NCI-H1092 treated with DMSO at 0.1 percent for 48 hours (cell line): Measurements from ENCODE around the gene PRKAR2A.
"Not testable (repeated sequence)": the region's sequence is repeated elsewhere in the genome, so short reads cannot be mapped to it uniquely, and the experiment has no call there.

Experiments used
- DNase-seq: peaks from one replicate; lab custom pipeline; 2025; lab: John Stamatoyannopoulos, UW

PRKAR2A gene

GRCh38 chr3:48725185-48725855 lies 122.4 kb downstream of the PRKAR2A start:
- not testable (repeated sequence) for DNase-seq

- no peak for DNase-seq
Observed at GRCh38 chr3:48723725-48724124, 123.9 kb downstream of the PRKAR2A start.

GRCh38 chr3:48723293-48723692 lies 124.4 kb downstream of the PRKAR2A start:
- DNase-seq, result not testable (repeated sequence)

- peak; percentile 96 for DNase-seq
Observed at GRCh38 chr3:48716982-48717746, 130.5 kb downstream of the PRKAR2A start, which contains the start of gene IP6K2. TSS of gene IP6K2 (minus strand) at chr3:48717221. CDS start at chr3:48695291, 21,930 bp downstream.

- peak; percentile 40 for DNase-seq
Observed at GRCh38 chr3:48716508-48716981, 131.1 kb downstream of the PRKAR2A start.

GRCh38 chr3:48715174-48715800 lies 132.4 kb downstream of the PRKAR2A start:
- no peak for DNase-seq

GRCh38 chr3:48711727-48712126 lies 135.9 kb downstream of the PRKAR2A start:
- no peak for DNase-seq

- DNase-seq, result no peak
Observed at GRCh38 chr3:48709051-48709461, 138.6 kb downstream of the PRKAR2A start.

GRCh38 chr3:48708481-48708889 lies 139.2 kb downstream of the PRKAR2A start:
- DNase-seq, result no peak

- no peak for DNase-seq
Observed at GRCh38 chr3:48707157-48707556, 140.5 kb downstream of the PRKAR2A start.

- DNase-seq, result no peak
Observed at GRCh38 chr3:48702320-48702920, 145.3 kb downstream of the PRKAR2A start.

GRCh38 chr3:48700731-48701405 lies 146.8 kb downstream of the PRKAR2A start:
- no peak for DNase-seq

- DNase-seq, result no peak
Observed at GRCh38 chr3:48698891-48699290, 148.8 kb downstream of the PRKAR2A start.

- DNase-seq, result no peak
Observed at GRCh38 chr3:48697952-48698351, 149.7 kb downstream of the PRKAR2A start.

- no peak for DNase-seq
Observed at GRCh38 chr3:48696601-48697000, 151.1 kb downstream of the PRKAR2A start.
